Smooth muscle cell (in vitro differentiated cells): ENCODE measurements around the gene ALOXE3. TPM values are rescaled to one million over a fixed set of nuclear protein-coding genes. Genes with fewer than 3 reads are reported as not detected.

Source experiments
- DNase-seq: peaks from one replicate; lab custom pipeline; 2025; ENCODE audit not compliant: unreplicated experiment; lab: John Stamatoyannopoulos, UW
- H2AFZ ChIP-seq: fragments of 200-600 bp; sonication (generic); 2 replicates; pipeline ENCODE4 v1.6.0; 2016; ENCODE audit warnings: antibody characterized with exemption, low read depth, mild to moderate bottlenecking
- H3F3A ChIP-seq: fragments of 200-600 bp; sonication (generic); 2 replicates; pipeline ENCODE4 v1.6.0; 2017; ENCODE audit warnings: antibody characterized with exemption, low read depth
- H3K27ac ChIP-seq: fragments of 200-600 bp; sonication (generic); 2 replicates; pipeline ENCODE4 v1.5.1; 2016; ENCODE audit warnings: low read depth, mild to moderate bottlenecking
- H3K27me3 ChIP-seq: fragments of 200-600 bp; sonication (generic); 2 replicates; pipeline ENCODE4 v1.6.1; 2016; ENCODE audit warnings: low read depth, mild to moderate bottlenecking
- H3K36me3 ChIP-seq: fragments of 200-600 bp; sonication (generic); 2 replicates; pipeline ENCODE4 v1.5.1; 2016; ENCODE audit warnings: low read depth
- H3K4me1 ChIP-seq: fragments of 200-600 bp; sonication (generic); 2 replicates; pipeline ENCODE4 v1.5.1; 2016; ENCODE audit warnings: low read depth
- H3K4me2 ChIP-seq: fragments of 200-600 bp; sonication (generic); 2 replicates; pipeline ENCODE4 v1.6.0; 2016; ENCODE audit warnings: mild to moderate bottlenecking
- H3K4me3 ChIP-seq: fragments of 200-600 bp; sonication (generic); 2 replicates; pipeline ENCODE4 v1.5.1; 2016; ENCODE audit warnings: mild to moderate bottlenecking
- H3K79me2 ChIP-seq: fragments of 200-600 bp; sonication (generic); 2 replicates; pipeline ENCODE4 v1.6.0; 2016; ENCODE audit warnings: low read depth, mild to moderate bottlenecking
- H3K9ac ChIP-seq: fragments of 200-600 bp; sonication (generic); 2 replicates; pipeline ENCODE4 v1.6.0; 2016; ENCODE audit warnings: low read depth
- H3K9me3 ChIP-seq: fragments of 200-600 bp; sonication (generic); replicated peaks from 2 replicates; pipeline ENCODE4 v1.5.1; 2016; ENCODE audit warnings: low read depth
- H4K20me1 ChIP-seq: fragments of 200-600 bp; sonication (generic); 2 replicates; pipeline ENCODE4 v1.6.0; 2016; ENCODE audit warnings: low read depth
- WGBS: methylation state at CpG from one replicate; pipeline ENCODE4 v1.1.7; 2016; ENCODE audit warnings: low lambda C conversion rate; 5-methylcytosine and 5-hydroxymethylcytosine counted together
- polyA plus RNA-seq: library from polyadenylated mRNA; unstranded; fragments of >200 nt; fragmentation: Nextera tagmentation; extraction: Ambion mirVana; gene quantifications from 2 replicates; pipeline ENCODE4 v1.2.1, GENCODE V29; 2016
- total RNA-seq: library from RNA; depleted of rRNA; stranded (reverse); fragments of >200 nt; gene quantifications from 2 replicates; pipeline ENCODE4 v1.2.3, GENCODE V29; 2014
- TF ChIP-seq, protein P1 (sequence below): fragments of 200-600 bp; sonication (generic); IDR thresholded peaks from 2 replicates; pipeline ENCODE4 v1.5.1; 2017; ENCODE audit warnings: borderline replicate concordance, mild to moderate bottlenecking, antibody characterized with exemption; ENCODE audit not compliant: insufficient read depth, poor library complexity, severe bottlenecking

The ALOXE3 gene
- total and polyA plus RNA-seq, 2 experiments from 2014 or later = 0.25 to 1.7 TPM

DNA sequence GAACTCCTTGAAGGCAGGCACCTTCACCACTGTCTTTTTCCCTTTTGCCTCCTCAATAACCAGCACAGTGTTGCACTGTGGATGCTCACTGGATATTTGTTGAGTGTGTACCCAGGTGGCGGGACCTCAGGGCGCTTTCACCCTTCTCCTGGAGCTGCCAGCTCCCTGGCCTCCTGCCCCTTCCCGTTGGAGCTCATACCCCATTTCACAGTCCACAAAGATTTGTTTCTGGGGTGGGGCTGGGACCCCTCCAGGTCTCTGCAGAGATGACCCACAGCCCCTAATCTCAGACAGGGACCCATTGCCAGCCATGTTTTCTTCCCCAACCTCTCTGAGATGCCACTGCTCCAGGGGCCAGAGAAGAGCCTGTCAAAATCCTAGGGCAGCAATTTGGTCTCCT lies 43.2 kb downstream of the ALOXE3 start:
- H2AFZ ChIP-seq = no peak overlapping the region
- H3K27ac ChIP-seq = no peak overlapping the region
- H3K4me2 ChIP-seq = no peak overlapping the region
- H3F3A ChIP-seq = no peaks in the 10 kb centered on the region
- WGBS = 83% methylated on average over 3 of the region's 3 CpGs
- no peaks in the 10 kb centered on the region for H3K79me2 ChIP-seq
- no peaks in the 10 kb centered on the region for H3K9me3 ChIP-seq
- H3K27me3 ChIP-seq = peaks cover 97% of the 10 kb centered on the region
- H3K4me3 ChIP-seq = no peak overlapping the region
- TF ChIP-seq, protein P1, sequence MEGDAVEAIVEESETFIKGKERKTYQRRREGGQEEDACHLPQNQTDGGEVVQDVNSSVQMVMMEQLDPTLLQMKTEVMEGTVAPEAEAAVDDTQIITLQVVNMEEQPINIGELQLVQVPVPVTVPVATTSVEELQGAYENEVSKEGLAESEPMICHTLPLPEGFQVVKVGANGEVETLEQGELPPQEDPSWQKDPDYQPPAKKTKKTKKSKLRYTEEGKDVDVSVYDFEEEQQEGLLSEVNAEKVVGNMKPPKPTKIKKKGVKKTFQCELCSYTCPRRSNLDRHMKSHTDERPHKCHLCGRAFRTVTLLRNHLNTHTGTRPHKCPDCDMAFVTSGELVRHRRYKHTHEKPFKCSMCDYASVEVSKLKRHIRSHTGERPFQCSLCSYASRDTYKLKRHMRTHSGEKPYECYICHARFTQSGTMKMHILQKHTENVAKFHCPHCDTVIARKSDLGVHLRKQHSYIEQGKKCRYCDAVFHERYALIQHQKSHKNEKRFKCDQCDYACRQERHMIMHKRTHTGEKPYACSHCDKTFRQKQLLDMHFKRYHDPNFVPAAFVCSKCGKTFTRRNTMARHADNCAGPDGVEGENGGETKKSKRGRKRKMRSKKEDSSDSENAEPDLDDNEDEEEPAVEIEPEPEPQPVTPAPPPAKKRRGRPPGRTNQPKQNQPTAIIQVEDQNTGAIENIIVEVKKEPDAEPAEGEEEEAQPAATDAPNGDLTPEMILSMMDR = no peak
- DNase-seq = no peak
- H3K36me3 ChIP-seq = no peaks in the 10 kb centered on the region
- no peak overlapping the region for H3K9ac ChIP-seq
- no peaks in the 10 kb centered on the region for H4K20me1 ChIP-seq
- peaks cover 11% of the 10 kb centered on the region for H3K4me1 ChIP-seq

DNA sequence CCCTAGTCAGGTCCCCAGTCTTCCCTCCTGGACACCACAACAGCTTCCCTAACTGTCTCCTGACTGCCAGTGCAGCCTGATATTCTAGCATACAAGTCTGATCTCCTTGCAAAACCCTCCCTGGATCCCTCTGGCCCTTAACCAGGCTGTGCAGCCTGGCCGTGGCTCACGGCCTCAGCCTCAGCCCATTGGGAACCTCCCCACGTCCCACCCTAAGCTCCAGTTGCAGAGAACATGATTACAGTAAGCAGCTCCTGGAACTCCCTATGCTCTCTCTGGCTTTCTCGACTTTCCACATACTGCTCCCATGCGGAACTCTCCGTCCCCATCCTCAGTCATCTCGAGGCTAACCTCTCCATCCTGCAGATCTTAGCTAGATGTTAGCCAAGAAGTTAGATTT lies 43.8 kb downstream of the ALOXE3 start:
- peaks cover 97% of the 10 kb centered on the region for H3K27me3 ChIP-seq
- H3K9ac ChIP-seq = no peak overlapping the region
- no peak overlapping the region for H3K4me2 ChIP-seq
- no peak overlapping the region for H2AFZ ChIP-seq
- H3K9me3 ChIP-seq = no peaks in the 10 kb centered on the region
- DNase-seq = no peak
- no peaks in the 10 kb centered on the region for H3K79me2 ChIP-seq
- H3K27ac ChIP-seq = no peak overlapping the region
- TF ChIP-seq, protein P1 = no peak
- no peaks in the 10 kb centered on the region for H3K36me3 ChIP-seq
- no peak overlapping the region for H3K4me3 ChIP-seq
- H4K20me1 ChIP-seq = no peaks in the 10 kb centered on the region
- peaks cover 10% of the 10 kb centered on the region for H3K4me1 ChIP-seq
- 74% methylated on average over 7 of the region's 7 CpGs for WGBS
- no peaks in the 10 kb centered on the region for H3F3A ChIP-seq

DNA sequence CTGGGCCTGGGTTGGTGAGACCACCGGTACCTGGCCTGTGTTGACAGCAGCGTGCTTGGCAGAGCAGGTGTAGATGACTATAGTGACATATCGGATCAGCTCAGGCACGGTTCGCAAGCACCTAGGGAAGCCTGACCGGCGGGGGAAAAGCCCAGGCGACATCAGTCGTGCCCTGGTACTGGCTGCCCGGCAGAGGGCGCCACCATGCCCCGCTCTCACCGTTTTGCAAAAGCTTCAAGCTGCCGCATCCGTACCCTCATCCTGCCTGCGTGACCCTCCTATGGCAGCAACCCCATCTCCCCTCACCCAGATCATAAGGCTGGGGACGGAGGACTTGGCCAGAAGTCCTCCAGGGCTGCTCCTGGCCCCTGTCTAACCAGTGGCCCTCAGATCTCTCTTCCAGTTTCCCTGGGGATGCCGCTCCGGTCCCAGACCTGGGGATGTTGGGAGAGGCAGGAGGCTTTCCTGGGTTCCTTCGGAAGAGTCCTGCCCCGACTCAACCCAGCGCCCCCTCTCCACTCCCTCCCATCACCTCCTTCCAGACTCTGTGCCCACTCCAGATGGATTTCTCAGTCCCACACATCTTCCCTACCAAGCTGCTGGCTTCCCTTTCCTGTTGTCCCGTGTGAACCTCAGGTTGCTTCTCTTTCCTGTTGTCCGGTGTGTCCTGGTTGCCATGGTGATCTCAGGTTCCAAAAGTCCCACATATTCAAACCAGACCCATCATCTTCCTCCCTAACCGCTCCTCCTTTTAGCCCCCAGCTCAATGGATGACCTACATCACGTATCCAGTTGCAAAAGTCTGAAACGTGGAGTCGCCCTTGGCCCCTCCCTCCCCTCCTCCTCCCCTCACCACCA lies 44.5 kb downstream of the ALOXE3 start:
- no peaks in the 10 kb centered on the region for H3K36me3 ChIP-seq
- TF ChIP-seq, protein P1 = peak; percentile 85
- H3K79me2 ChIP-seq = no peaks in the 10 kb centered on the region
- H3K9me3 ChIP-seq = no peaks in the 10 kb centered on the region
- H3K4me2 ChIP-seq = peak overlapping the region; percentile 46
- no peak overlapping the region for H3K27ac ChIP-seq
- peak; percentile 20 for DNase-seq
- no peak overlapping the region for H2AFZ ChIP-seq
- no peaks in the 10 kb centered on the region for H4K20me1 ChIP-seq
- WGBS = 13% methylated on average over 28 of the region's 28 CpGs
- no peaks in the 10 kb centered on the region for H3F3A ChIP-seq
- H3K4me3 ChIP-seq = no peak overlapping the region
- no peak overlapping the region for H3K9ac ChIP-seq
- H3K4me1 ChIP-seq = peaks cover 10% of the 10 kb centered on the region
- H3K27me3 ChIP-seq = peaks cover 97% of the 10 kb centered on the region
